A549 (cell line): ENCODE measurements around the gene HBA1. TPM values are rescaled to one million over a fixed set of nuclear protein-coding genes. Genes with fewer than 3 reads are reported as not detected.

Source experiments
- ATAC-seq, 2 experiments: fragments of 200-7000 bp in 1 of 2; fragments of >200 bp in 1 of 2; cut with Nextera tagmentation in 1 of 2; cut with Tn5 transposase in 1 of 2; 3 replicates each; pipeline versions ENCODE4 v1.8.0 to v1.9.1; 2018 to 2020; ENCODE audit warnings: mild to moderate bottlenecking in 1 of 2, moderate library complexity in 1 of 2
- CTCF ChIA-PET: fragments of 300-600 bp; sonication (Branson Sonifier 250); formaldehyde crosslinking; extraction: SDS; loops from one replicate; lab custom pipeline; 2021; ENCODE audit warnings: antibody characterized with exemption, inconsistent platforms; lab: Yijun Ruan, JAX
- POLR2A ChIA-PET: fragments of 350-600 bp; formaldehyde crosslinking; extraction: SDS; loops from one replicate; lab custom pipeline; 2021; ENCODE audit warnings: antibody characterized with exemption, inconsistent platforms; lab: Yijun Ruan, JAX
- DNase-seq, 2 experiments: peaks; one replicate each; pipeline versions ENCODE4 v3.0.0 to v3.0.0-alpha.2; 2011 to 2016; ENCODE audit warnings: low read depth in 1 of 2, low spot score in 1 of 2
- FAIRE-seq: peaks from 2 replicates; lab custom pipeline; 2011; peaks lifted over from hg19 to GRCh38; lab: Jason Lieb, UNC
- H3K27ac ChIP-seq, 2 experiments: fragments of >200 bp; sonication (Bioruptor Twin); formaldehyde crosslinking; 3 replicates each; pipeline ENCODE4 v1.5.1; 2016 to 2017
- H3K4me1 ChIP-seq: fragments of >200 bp; sonication (Bioruptor Twin); formaldehyde crosslinking; 3 replicates; pipeline ENCODE4 v1.6.1; 2016
- H3K4me2 ChIP-seq: fragments of >200 bp; sonication (Bioruptor Twin); formaldehyde crosslinking; 3 replicates; pipeline ENCODE4 v1.6.1; 2016
- H3K4me3 ChIP-seq: fragments of >200 bp; sonication (Bioruptor Twin); formaldehyde crosslinking; 3 replicates; pipeline ENCODE4 v1.5.1; 2016
- H3K9me3 ChIP-seq: fragments of >200 bp; sonication (Bioruptor Twin); formaldehyde crosslinking; 3 replicates; pipeline ENCODE4 v1.6.1; 2016
- ATOH8 ChIP-seq: fragments of 250-450 bp; sonication (Bioruptor Pico); IDR thresholded peaks from 2 replicates; pipeline ENCODE4 v1.5.0; 2020; ENCODE audit warnings: low read depth, mild to moderate bottlenecking, moderate library complexity
- BCL3 ChIP-seq: fragments of >200 bp; sonication (Bioruptor Twin); formaldehyde crosslinking; IDR thresholded peaks from 3 replicates; pipeline ENCODE4 v1.6.1; 2016
- CBX8 ChIP-seq: fragments of 200-600 bp; sonication (generic); IDR thresholded peaks from 2 replicates; pipeline ENCODE4 v1.6.1; 2016
- CEBPB ChIP-seq, 2 experiments: fragments of >200 bp in 1 of 2; sonication (Bioruptor Twin) in 1 of 2; formaldehyde crosslinking in 1 of 2; IDR thresholded peaks; 2 replicates each; pipeline ENCODE4 v1.6.1; 2012 to 2016
- CHD2 ChIP-seq: fragments of 150-350 bp; IDR thresholded peaks from 2 replicates; pipeline ENCODE4 v1.6.1; 2014; ENCODE audit warnings: low read length; ENCODE audit not compliant: partially characterized antibody
- CTCF ChIP-seq: fragments of >200 bp; sonication (Bioruptor Twin); formaldehyde crosslinking; IDR thresholded peaks from 3 replicates; pipeline ENCODE4 v1.5.1; 2016
- EP300 ChIP-seq, 2 experiments: fragments of >200 bp; sonication (Bioruptor Twin); formaldehyde crosslinking; IDR thresholded peaks; 2 replicates in 1 of 2; 3 replicates in 1 of 2; pipeline ENCODE4 v1.6.1; 2016 to 2017
- FOSB ChIP-seq: fragments of 250-450 bp; sonication (Bioruptor Pico); IDR thresholded peaks from 2 replicates; pipeline ENCODE4 v1.5.0; 2020; ENCODE audit warnings: mild to moderate bottlenecking, moderate library complexity
- FOSL2 ChIP-seq, 2 experiments: fragments of 450-650 bp in 1 of 2; fragments of >200 bp in 1 of 2; sonication (Bioruptor Twin) in 1 of 2; formaldehyde crosslinking; IDR thresholded peaks; 2 replicates each; pipeline versions ENCODE4 v1.5.0 to v1.6.1; 2016 to 2020; ENCODE audit warnings: mild to moderate bottlenecking in 1 of 2, moderate library complexity in 1 of 2
- FOXS1 ChIP-seq: fragments of 250-450 bp; sonication (Bioruptor Pico); IDR thresholded peaks from 2 replicates; pipeline ENCODE4 v1.5.0; 2020; ENCODE audit warnings: mild to moderate bottlenecking, moderate library complexity
- GATA3 ChIP-seq: IDR thresholded peaks from 2 replicates; pipeline ENCODE4 v1.6.1; 2012; ENCODE audit warnings: borderline replicate concordance
- HOXA7 ChIP-seq: fragments of 250-450 bp; sonication (Bioruptor Pico); IDR thresholded peaks from 2 replicates; pipeline ENCODE4 v1.5.0; 2020; ENCODE audit warnings: mild to moderate bottlenecking, moderate library complexity
- HOXB5 ChIP-seq: fragments of 250-450 bp; sonication (Bioruptor Pico); IDR thresholded peaks from 2 replicates; pipeline ENCODE4 v1.5.0; 2020; ENCODE audit warnings: mild to moderate bottlenecking, moderate library complexity
- JUN ChIP-seq, 2 experiments: fragments of >200 bp; sonication (Bioruptor Twin); formaldehyde crosslinking; IDR thresholded peaks; 2 replicates in 1 of 2; 3 replicates in 1 of 2; pipeline ENCODE4 v1.6.1; 2016 to 2017
- KDM1A ChIP-seq: fragments of 200-600 bp; sonication (generic); IDR thresholded peaks from 2 replicates; pipeline ENCODE4 v1.6.1; 2016; ENCODE audit warnings: low read depth, mild to moderate bottlenecking
- MAZ ChIP-seq: fragments of 150-350 bp; IDR thresholded peaks from 2 replicates; pipeline ENCODE4 v1.6.1; 2014; ENCODE audit warnings: antibody characterized with exemption, low read depth, low read length, borderline replicate concordance
- MYC ChIP-seq: IDR thresholded peaks from 2 replicates; pipeline ENCODE4 v1.6.1; 2012; ENCODE audit warnings: mild to moderate bottlenecking, inconsistent platforms, low read length, improper control_type of control experiment, borderline replicate concordance
- NR3C1 ChIP-seq: fragments of >200 bp; sonication (Bioruptor Twin); formaldehyde crosslinking; IDR thresholded peaks from 3 replicates; pipeline ENCODE4 v1.6.1; 2017
- PBX3 ChIP-seq: IDR thresholded peaks from 2 replicates; pipeline ENCODE4 v1.6.1; 2012
- POLR2A ChIP-seq: IDR thresholded peaks from 2 replicates; pipeline ENCODE4 v1.6.1; 2012; ENCODE audit warnings: mild to moderate bottlenecking, low read length
- RAD21 ChIP-seq, 2 experiments: fragments of >200 bp in 1 of 2; sonication (Bioruptor Twin) in 1 of 2; formaldehyde crosslinking in 1 of 2; IDR thresholded peaks in 1 of 2; conservative IDR thresholded peaks in 1 of 2; 2 replicates in 1 of 2; 3 replicates in 1 of 2; pipeline ENCODE4 v1.6.1; 2012 to 2018; ENCODE audit warnings: inconsistent platforms in 1 of 2
- RCOR1 ChIP-seq: fragments of 150-350 bp; IDR thresholded peaks from 2 replicates; pipeline ENCODE4 v1.6.1; 2014; ENCODE audit warnings: antibody characterized with exemption, low read length, low read depth
- SMC3 ChIP-seq: fragments of >200 bp; sonication (Bioruptor Twin); formaldehyde crosslinking; IDR thresholded peaks from 3 replicates; pipeline ENCODE4 v1.6.1; 2018; ENCODE audit warnings: inconsistent platforms
- TFCP2L1 ChIP-seq: fragments of 250-450 bp; sonication (Bioruptor Pico); IDR thresholded peaks from 2 replicates; pipeline ENCODE4 v1.5.0; 2021; ENCODE audit warnings: mild to moderate bottlenecking
- TP53 ChIP-seq: fragments of 250-450 bp; sonication (Bioruptor Pico); IDR thresholded peaks from 2 replicates; pipeline ENCODE4 v1.5.0; 2021; ENCODE audit warnings: mild to moderate bottlenecking, moderate library complexity
- USF2 ChIP-seq: fragments of 450-650 bp; IDR thresholded peaks from 2 replicates; pipeline ENCODE4 v1.6.1; 2014; ENCODE audit warnings: antibody characterized with exemption
- WGBS: methylation state at CpG from one replicate; pipeline ENCODE4 v1.1.6; 2017; ENCODE audit errors: missing lambda C conversion rate; 5-methylcytosine and 5-hydroxymethylcytosine counted together
- polyA plus RNA-seq, 4 experiments: library from polyadenylated mRNA; depleted of rRNA in 3 of 4; stranded (reverse); fragments of >200 nt; fragmentation: RNase III in 1 of 4; extraction: RNeasy Plus Mini Kit Qiagen cat#74134 plus additional on column Dnase treatment in 1 of 4; gene quantifications; 2 replicates in 3 of 4; 3 replicates in 1 of 4; pipeline ENCODE4 v1.2.3, GENCODE V29; 2011 to 2017

Gene HBA1
- polyA plus RNA-seq, 2 of the 4 experiments (the other 2 are of a cell fraction), result 0.58 TPM; not detected in 1

- TF ChIP-seq USF2, result no peak
- 0 out of 3 replicates have a peak, but pooled peaks have one; percentile 4 for TF ChIP-seq BCL3
- TF ChIP-seq TP53 (CRISPR knock-in tag), result no peak
- no peak for TF ChIP-seq HOXA7 (CRISPR knock-in tag)
- TF ChIP-seq EP300 (IDR thresholded peaks at IDR 0.05), result no peak
- TF ChIP-seq JUN (IDR thresholded peaks at IDR 0.05), result peak in 1 of 2 experiments; percentile 23; a peak in 1 of 5 replicates
- no peak for TF ChIP-seq MAZ
- TF ChIP-seq CBX8, result no peak
- TF ChIP-seq MYC, result no peak
- no peak for TF ChIP-seq FOSL2 (IDR thresholded peaks at IDR 0.05)
- TF ChIP-seq FOSL2 (CRISPR knock-in tag; IDR thresholded peaks at IDR 0.05), result no peak
- no peak for TF ChIP-seq FOSB (CRISPR knock-in tag)
- no peak for TF ChIP-seq ATOH8 (CRISPR knock-in tag)
- TF ChIP-seq POLR2A, result no peak
- peak in 1 of 2 experiments; percentile 60; a peak in 2 of 5 replicates for TF ChIP-seq RAD21 (conservative IDR thresholded peaks at IDR 0.05 in 1 of 2, IDR thresholded peaks at IDR 0.05 in 1 of 2)
- TF ChIP-seq PBX3, result no peak
- TF ChIP-seq HOXB5 (CRISPR knock-in tag), result no peak
- no peak for TF ChIP-seq RCOR1
- no peak for TF ChIP-seq NR3C1
- peak; percentile 71 for TF ChIP-seq SMC3
- no peak for TF ChIP-seq CEBPB (IDR thresholded peaks at IDR 0.05)
- no peak for TF ChIP-seq KDM1A
- no peak for TF ChIP-seq CHD2
- peak; percentile 90; the same call in 2 of the 3 replicates for TF ChIP-seq CTCF
- TF ChIP-seq GATA3, result no peak
- no peak for TF ChIP-seq TFCP2L1 (CRISPR knock-in tag)
- TF ChIP-seq FOXS1 (CRISPR knock-in tag), result no peak
- peaks cover 9% of the 10 kb centered on the region; the same call in 1 of the 3 replicates for H3K4me1 ChIP-seq
- FAIRE-seq (no peak), DNase-seq (peak; percentile 49 to 88), ATAC-seq (peak in 1 of 2 experiments; percentile 3; a peak in 3 of 6 replicates)
- peak overlapping the region in 1 of 2 experiments; percentile 82; a peak in 2 of 6 replicates for H3K27ac ChIP-seq
- CTCF ChIA-PET, result interaction anchor here (0.5 to 5.8 kb wide), 31 partner anchors 10 to 200 kb away, joined by 3 to 104 read pairs (median 5); partner anchors contain the start of genes HBM and RHBDF1
- WGBS, result 8% methylated on average over 22 of the region's 22 CpGs
- H3K4me2 ChIP-seq, result peak overlapping the region; percentile 100
- POLR2A ChIA-PET, result interaction anchor here (1.3 kb wide), 1 partner anchor 10 kb away, joined by 3 read pairs; no protein-coding TSS in a partner anchor
- H3K9me3 ChIP-seq, result no peaks in the 10 kb centered on the region
- peak overlapping the region; percentile 48; the same call in 2 of the 3 replicates for H3K4me3 ChIP-seq
Observed at GRCh38 chr16:181565-182021, 5.1 kb downstream of the HBA1 start.
